Activated CD8-positive, alpha-beta memory T cell treated with anti-CD3 and anti-CD28 coated beads for 1 hour (primary cell): ENCODE results near the gene WNT2.
"Not testable (repeated sequence)": the region's sequence is repeated elsewhere in the genome, so short reads cannot be mapped to it uniquely, and the experiment has no call there.

Experiments
- DNase-seq, 2 donors: peaks; one replicate each; pipeline ENCODE4 v3.0.0-alpha.2; 2020; ENCODE audit warnings: low read depth in 1 of 2; ENCODE audit errors: extremely low read depth in 1 of 2

WNT2 gene

DNA sequence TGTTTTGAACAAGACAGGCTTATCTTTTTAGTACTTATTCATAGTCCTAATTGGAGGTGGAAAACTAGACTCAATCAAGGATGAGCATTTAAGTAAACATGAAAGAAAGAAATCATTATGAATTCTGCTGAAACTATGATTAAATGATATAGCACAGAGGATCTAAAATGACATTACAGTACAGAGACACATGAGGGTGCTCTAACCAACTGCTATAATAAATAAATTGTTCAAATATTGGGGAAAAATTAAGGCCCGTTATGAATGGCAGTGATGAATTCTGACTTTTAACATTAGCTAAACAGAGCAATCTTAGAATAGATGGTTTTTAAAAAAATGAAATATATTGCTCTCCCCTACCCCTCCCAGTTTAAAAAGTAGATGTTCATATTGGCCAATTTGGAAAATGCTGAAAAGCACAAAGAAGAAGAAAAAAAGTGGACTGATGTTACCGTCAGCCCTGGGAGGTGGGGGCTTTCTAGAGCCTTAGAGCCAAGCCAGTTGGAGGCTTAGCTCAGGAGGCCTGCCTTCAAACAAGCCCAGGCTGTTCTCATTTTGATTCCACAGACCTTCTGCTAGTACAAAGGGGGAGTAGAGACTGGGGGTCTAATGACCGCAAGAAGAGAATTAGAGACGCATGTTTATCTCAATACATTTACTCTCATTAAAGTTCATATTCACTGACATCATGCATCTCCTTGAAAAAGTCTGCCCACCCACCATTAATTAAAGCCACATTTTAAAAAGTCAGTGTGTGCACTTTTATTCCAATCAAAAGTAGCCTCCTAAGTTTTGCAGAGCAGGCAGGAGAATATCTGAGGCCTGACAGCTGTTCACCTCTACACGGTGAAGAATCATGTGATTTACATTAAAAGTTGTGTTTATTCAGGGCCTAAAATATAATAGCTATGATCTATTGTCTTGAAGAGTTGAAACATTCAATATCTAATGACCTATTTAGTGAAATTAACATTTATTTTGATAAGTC is 10.0 kb downstream of the WNT2 start:
- no peak for DNase-seq

GRCh38 chr7:117308891-117309290 is 14.0 kb downstream of the WNT2 start:
- DNase-seq, result no peak

DNA sequence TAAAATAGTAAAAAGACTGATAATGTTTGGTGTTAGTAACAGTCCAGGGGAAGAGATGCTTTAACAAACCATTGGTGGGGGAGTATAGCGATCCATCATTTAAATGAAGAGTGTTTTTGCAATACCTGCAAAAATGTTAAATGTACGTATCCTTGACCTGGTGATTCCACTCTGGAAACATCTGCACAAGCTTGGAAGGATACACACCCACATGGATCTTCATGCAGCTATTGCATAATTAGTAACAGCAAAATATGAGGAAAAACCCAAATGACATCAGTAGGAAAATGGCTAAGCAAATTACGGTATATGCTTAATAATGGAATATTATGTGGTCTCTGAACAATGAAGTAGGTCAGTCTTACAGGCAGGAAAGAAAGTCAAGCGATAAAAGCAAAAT is 20.5 kb downstream of the WNT2 start:
- DNase-seq, result no peak

- DNase-seq, result not testable (repeated sequence)
Observed at GRCh38 chr7:117300506-117300905, 22.4 kb downstream of the WNT2 start.

DNA sequence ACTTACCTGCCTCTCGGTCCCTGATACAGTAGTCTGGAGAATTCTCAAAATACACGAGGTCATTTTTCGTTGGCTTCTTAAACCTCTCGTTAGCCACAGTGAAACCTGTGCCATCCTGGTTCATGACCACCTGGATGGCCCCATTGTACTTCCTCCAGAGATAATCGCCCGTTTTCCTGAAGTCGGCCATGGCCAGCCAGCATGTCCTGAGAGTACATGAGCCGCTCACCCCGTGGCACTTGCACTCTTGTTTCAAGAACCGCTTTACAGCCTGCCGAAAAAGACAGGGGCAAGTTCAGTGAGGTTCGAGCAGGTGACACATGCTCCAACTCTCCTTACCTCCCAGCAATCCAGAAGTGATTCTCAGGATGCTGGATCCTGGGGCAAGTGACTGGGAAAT is 25.3 kb downstream of the WNT2 start:
- DNase-seq, result no peak

DNA sequence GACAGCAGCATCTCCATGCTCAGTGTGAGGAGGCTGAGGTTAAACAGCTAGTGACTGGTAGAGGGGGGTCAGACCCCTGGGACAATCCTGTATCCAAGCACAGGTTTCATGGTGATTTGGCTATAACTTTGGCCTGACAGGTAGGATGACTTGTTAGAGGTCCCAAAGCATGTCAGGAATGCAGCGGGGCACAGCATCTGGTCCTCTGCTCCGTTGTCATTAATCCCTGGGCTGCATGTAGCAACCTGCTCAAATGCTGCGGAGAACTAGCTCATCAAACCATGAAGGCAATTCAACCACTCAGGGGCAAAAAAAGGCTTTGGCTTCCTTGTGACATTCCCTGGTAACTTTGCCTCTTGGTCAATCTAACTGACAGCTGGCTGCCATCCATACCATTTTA is 26.8 kb downstream of the WNT2 start:
- DNase-seq, result no peak

DNA sequence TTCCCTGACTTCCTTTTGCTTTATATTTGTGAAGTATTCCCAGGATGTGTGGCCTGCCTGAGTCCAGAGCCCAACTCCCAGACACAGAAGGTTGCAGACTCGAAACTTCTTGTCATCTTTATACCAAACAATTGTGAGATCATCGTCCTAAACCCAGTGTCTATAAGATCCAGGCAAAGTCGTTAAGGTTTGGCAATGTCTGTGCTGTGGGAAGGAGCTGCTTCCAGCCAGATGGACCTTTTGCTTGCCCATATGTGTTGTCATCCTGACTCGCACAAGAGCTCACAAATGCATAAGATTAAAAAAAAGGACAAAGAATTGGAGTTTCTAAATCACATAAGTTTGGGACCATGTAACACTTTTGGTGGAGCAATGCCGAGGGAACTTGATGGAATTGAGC is 37.0 kb downstream of the WNT2 start:
- no peak for DNase-seq

DNA sequence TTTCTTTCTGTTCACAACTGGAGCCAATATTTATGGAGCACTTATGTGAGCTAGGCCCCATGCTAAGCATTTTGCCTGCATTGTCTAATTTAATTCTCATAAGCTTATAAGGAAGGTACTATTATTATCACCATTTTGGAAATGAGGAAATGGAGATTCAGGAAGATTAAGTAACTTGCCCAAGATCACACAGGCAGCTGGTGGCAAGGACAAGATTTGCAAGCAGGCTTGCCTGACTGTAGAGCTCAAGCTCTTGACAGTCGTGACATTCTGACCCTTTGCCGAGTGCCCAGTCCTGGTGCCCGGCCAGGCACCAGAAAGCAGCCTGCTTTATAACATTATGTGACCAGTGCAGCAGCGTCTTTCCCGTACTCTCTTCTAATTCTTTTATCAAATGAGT is 38.2 kb downstream of the WNT2 start:
- DNase-seq, result no peak

GRCh38 chr7:117283779-117284178 is 39.1 kb downstream of the WNT2 start:
- DNase-seq, result no peak

DNA sequence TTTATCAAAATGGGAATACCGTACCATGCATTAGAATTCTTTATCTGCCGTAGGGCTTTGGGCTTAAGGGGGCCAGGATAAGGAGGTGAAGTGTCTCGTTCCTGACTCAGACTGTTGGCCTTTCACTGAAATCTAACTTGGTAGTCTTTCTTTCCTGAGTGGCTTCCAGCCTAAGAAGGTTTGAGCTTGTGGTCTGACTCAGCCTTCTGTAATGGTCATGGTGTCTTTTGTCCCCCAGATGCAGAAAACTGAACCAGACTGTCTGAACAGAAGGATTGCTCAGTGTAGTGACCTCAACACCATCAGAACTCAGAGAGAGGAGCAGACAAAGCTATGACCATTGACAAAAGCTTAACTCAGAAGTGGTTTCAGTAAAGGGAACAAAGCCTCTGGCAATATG is 39.5 kb downstream of the WNT2 start:
- no peak for DNase-seq

- no peak for DNase-seq
Observed at GRCh38 chr7:117282239-117282812, 40.5 kb downstream of the WNT2 start.

GRCh38 chr7:117281562-117281961 is 41.3 kb downstream of the WNT2 start:
- DNase-seq, result no peak

- no peak for DNase-seq
Observed at GRCh38 chr7:117279931-117280557, 42.8 kb downstream of the WNT2 start.

DNA sequence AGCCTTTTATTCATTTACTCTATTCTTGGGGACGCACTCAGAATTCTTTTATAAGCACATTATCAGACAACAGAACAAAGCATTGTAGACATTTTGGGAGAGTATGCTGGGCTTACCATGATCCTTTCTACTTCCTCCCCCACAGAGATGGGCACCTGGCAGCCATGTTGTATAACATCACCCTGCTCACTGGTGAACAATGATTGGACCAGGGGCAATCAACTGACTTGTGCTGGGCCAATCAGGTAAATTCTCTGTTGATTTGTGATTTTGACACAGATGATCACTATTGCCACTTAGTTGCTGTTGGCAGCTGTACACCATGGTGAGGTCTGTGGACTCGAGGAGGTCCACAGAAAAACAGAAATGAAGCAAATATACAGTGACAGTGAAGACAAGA is 43.7 kb downstream of the WNT2 start:
- DNase-seq, result no peak

DNA sequence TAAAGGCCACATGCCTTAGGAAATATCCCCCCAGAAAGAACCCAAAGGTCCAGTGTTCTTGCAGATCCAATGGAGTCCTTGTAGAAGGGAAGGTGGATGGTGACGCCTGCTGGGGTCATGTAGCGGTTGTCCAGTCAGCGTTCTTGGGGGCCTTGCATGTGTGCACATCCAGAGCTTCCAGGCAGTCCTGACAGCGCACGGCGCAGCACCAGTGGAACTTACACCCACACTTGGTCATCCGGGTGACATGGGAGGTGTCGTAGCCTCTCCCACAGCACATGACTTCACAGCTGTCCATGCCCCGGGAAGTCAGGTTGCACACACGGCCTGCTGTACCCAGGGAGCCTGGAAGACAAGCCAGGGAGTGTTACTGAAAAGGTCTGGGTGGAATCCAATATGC is 44.8 kb downstream of the WNT2 start:
- DNase-seq, result no peak

- no peak for DNase-seq
Observed at GRCh38 chr7:117277576-117277975, 45.3 kb downstream of the WNT2 start.

DNA sequence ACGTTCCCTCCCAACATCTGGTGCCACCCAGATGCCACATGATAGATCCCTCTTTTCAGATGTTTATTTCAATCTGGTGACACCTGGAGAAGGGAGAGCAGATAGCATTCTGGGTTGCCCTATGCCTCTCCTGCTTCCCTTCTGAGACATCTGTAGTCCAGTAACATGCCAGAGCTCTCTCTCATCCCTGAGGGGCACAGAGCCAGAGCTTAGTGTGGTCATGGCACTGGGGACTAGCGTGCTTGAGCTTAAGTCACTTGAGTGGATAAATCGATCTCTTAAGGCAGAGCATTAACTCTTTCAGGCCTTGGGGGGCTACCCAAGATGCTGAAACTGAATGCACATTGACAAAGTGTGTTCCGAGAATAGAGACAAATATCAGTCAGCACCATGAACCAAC is 47.9 kb downstream of the WNT2 start:
- no peak for DNase-seq

GRCh38 chr7:117273814-117274225 is 49.0 kb downstream of the WNT2 start:
- DNase-seq, result no peak

GRCh38 chr7:117273325-117273724 is 49.5 kb downstream of the WNT2 start:
- DNase-seq, result no peak

GRCh38 chr7:117272017-117272759 is 50.7 kb downstream of the WNT2 start:
- no peak for DNase-seq

GRCh38 chr7:117271566-117271965 is 51.3 kb downstream of the WNT2 start:
- DNase-seq, result no peak
